HAP-1 (cell line): ENCODE measurements around the gene RSL1D1.
A peak's percentile ranks its signal among the peaks of the same experiment; 100 is the strongest.

Source experiments
- DNase-seq, 2 experiments: peaks; one replicate each; pipeline ENCODE4 v3.0.0-alpha.2; 2016 to 2020; ENCODE audit warnings: low spot score in 2 of 2
- H3K27me3 ChIP-seq: fragments of 250-450 bp; sonication (Bioruptor Pico); 2 replicates; pipeline ENCODE4 v1.5.1; 2020; ENCODE audit warnings: low read depth, mild to moderate bottlenecking, moderate library complexity
- H3K36me3 ChIP-seq: fragments of 250-450 bp; sonication (Bioruptor Pico); replicated peaks from 2 replicates; pipeline ENCODE4 v1.5.1; 2020; ENCODE audit warnings: mild to moderate bottlenecking
- H3K4me1 ChIP-seq: fragments of 250-450 bp; sonication (Bioruptor Pico); 2 replicates; pipeline ENCODE4 v1.5.1; 2020; ENCODE audit warnings: mild to moderate bottlenecking
- H3K4me3 ChIP-seq: fragments of 250-450 bp; sonication (Bioruptor Pico); 2 replicates; pipeline ENCODE4 v1.5.1; 2020; ENCODE audit warnings: mild to moderate bottlenecking, moderate library complexity
- H3K9me3 ChIP-seq: fragments of 250-450 bp; sonication (Bioruptor Pico); 2 replicates; pipeline ENCODE4 v1.5.1; 2020; ENCODE audit warnings: mild to moderate bottlenecking, moderate library complexity
- in situ Hi-C: fragments of 300-500 bp; cut with MboI; formaldehyde crosslinking; loops from 3 replicates; pipeline ENCODE4 v1.14.3; 2020; ENCODE audit warnings: low sequenced_read_pairs, inconsistent platforms, mixed read lengths

RSL1D1 gene

DNA sequence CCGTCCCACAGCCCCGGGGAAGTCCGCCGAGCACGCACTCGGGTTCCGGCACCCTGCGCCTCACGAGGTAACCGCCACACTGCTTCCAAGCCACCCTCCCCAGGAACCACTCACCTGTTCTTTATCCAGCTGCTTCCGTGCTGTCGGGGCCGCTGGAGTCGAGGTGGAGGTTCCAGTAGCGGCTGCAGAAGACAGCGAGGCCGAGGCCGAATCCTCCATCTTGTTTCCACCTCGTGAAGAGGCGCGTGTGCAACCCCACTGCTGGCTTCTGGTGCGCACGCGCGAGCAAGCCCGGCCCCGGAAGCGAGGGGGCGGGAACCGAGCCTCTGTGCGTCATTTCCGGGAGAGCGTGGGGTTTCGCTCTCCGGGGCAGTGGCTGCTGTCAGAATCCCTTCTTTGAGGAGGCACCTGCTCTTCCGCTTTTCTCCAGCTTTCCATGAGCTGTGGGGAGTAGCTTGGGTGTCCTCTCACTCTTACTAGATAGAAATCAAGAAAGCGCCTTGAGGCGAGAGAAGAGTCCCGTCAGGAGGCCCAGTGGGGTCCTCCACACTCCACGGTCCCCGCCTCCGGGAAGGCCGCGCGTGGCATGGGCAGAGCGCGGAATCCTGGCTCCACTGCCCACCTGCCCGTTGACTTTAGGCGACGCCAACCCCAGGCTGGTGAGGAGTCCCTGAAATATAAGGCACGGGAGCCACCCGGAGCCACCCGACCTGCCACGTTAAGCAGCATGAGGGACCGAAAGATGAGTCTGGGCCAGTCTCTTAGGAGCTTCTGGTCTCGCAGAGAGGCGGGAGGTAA is at the start of gene RSL1D1:
Gene RSL1D1, minus strand, starts transcription at position 249 of the 798 bp plus-strand sequence. Its CDS starts 30 bp downstream, at position 219.
- peak; percentile 90 to 91 for DNase-seq
- Histone ChIP-seq H3K4me3 (peak within 1 kb of the TSS; percentile 99), H3K4me1 (peaks cover 7% of the 10 kb centered on the region; the same call in 1 of the 2 replicates), H3K36me3 (peaks cover 47% of the 10 kb centered on the region), H3K9me3 (no peaks in the 10 kb centered on the region), H3K27me3 (no peaks in the 10 kb centered on the region)
- in situ Hi-C loops = no loop called here

DNA sequence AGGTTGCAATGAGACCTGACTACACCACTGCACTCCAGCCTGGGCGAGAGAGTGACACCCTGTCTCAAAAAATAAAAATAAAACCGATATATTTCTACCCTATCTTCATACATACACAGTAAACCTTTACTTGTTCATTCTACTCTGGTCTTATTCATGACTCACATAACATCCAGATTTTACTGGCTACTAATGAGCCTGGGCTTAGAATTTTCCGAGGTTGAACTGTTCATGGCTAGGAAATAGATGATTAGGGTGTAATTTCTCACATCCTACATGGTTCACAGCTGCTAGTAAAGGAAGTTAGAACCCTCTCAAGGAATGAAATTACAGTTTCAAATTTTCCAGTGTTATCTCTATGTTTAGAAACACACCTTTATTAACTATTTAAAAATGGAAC is 49.7 kb upstream of the RSL1D1 start:
- in situ Hi-C loops = no loop called here
- Histone ChIP-seq H3K36me3 (peaks cover 34% of the 10 kb centered on the region), H3K4me3 (no peak overlapping the region), H3K9me3 (no peaks in the 10 kb centered on the region), H3K27me3 (no peaks in the 10 kb centered on the region), H3K4me1 (no peaks in the 10 kb centered on the region; the same call in 1 of the 2 replicates)
- no peak for DNase-seq

DNA sequence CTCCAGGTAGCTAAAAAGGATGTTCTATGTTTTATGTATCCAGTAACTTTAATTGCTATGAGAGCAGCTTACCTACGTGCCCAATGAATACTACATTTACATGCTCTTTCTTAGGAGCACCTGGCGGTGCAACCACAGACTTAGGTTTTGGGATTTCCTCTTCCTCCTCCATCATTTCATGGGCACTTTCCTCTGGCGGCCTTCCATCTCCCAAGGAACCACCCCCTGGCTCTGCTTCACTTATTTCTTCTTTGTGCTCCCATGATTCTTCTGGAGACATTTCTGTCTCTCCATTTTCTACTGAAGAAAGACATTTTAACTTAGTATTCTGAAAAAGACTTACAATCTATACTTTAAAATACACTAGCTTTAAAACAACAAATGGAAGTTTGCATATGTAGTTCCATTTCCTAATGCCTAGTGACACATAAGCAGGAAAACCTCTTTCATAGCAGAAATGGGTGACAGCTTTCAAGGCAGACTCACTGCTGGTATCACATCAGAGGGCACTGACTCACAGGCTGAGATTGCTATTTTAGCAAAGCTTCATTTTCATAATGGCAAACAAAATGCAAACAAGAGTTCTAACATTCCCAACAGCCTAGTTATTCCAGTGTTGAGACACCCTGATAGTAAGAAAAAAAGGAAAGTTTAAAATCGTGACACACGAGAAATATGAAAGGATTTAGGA is 45.3 kb upstream of the RSL1D1 start:
- DNase-seq = no peak
- Histone ChIP-seq H3K36me3 (peaks cover 41% of the 10 kb centered on the region), H3K4me3 (no peak overlapping the region), H3K27me3 (no peaks in the 10 kb centered on the region), H3K4me1 (no peaks in the 10 kb centered on the region; the same call in 1 of the 2 replicates), H3K9me3 (no peaks in the 10 kb centered on the region)
- in situ Hi-C loops = no loop called here

DNA sequence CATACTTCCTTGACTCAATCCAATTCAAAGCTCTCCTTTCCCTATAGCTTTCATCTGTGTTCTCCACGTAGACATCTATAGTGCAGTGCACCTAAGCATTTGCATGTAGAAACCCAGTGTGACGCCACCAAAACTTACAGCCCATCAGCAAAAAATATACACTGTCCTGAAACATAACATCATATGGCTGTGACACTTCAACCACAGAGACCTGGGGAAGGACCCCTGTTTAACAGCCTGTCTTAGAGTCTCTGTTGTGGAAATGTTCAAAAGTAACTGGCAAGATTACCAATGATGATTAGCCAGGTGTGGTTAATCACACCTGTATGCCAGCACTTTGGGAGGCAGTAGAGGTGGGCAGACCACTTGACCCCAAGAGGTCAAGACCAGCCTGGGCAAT is 42.2 kb upstream of the RSL1D1 start:
- Histone ChIP-seq H3K4me3 (no peak overlapping the region), H3K36me3 (peaks cover 60% of the 10 kb centered on the region), H3K27me3 (no peaks in the 10 kb centered on the region), H3K9me3 (no peaks in the 10 kb centered on the region), H3K4me1 (no peaks in the 10 kb centered on the region)
- in situ Hi-C loops = no loop called here
- DNase-seq = no peak

DNA sequence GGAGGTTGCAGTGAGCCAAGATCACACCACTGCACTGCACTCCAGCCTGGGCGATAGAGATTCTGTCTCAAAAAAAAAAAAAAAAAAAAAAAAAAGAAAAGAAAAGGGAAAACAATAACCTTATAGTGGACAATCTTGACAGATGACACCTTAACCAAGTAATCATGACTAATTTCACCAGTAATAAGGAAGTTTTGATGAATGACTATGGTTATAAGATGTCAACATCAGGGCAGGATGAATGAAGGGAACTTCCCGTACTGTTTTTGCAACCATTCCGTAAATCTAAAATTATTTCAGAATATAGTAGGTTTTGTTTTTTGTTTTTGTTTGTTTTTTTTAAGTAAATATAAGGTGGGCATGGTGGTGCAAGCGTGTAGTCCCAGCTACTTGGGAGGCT is 41.4 kb upstream of the RSL1D1 start:
- in situ Hi-C loops = no loop called here
- H3K4me1 ChIP-seq = no peaks in the 10 kb centered on the region; the same call in 1 of the 2 replicates
- no peaks in the 10 kb centered on the region for H3K9me3 ChIP-seq
- no peaks in the 10 kb centered on the region for H3K27me3 ChIP-seq
- H3K36me3 ChIP-seq = peaks cover 63% of the 10 kb centered on the region
- DNase-seq = no peak
- no peak overlapping the region for H3K4me3 ChIP-seq

DNA sequence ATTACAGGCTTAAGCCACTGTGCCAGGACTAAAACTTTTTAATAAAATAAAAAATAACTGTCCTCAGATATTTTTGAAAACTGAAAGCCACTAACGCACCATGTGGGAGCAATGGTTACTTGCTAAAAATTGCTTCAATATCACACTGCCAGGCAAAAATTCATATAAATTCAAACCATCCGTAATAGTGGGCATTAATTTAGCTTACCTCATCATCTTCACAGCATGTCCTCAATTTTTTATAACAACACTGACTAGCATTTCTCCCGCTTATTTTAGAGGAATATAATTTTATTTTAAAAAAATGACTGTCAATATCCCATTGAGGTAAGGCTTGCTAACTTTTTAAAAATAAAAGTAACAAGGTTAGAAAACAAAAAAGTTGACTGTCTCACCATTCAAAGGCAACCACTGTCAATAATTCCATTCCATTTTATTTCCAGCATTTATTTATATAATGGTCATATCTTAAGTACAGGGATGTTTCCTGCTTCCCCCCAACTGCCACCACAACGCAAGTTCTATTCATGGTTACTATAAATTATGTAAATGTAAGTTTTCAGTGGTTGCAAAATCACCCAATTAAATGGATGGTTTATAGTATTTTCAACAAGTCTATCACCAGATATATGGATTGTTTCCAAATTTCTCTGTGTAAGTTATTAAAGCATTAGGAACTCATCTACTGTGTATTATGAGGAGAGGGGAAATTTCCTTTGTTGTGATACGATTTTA is 39.1 kb upstream of the RSL1D1 start:
- DNase-seq = no peak
- Histone ChIP-seq H3K9me3 (no peaks in the 10 kb centered on the region), H3K27me3 (no peaks in the 10 kb centered on the region), H3K4me3 (no peak overlapping the region), H3K36me3 (peaks cover 63% of the 10 kb centered on the region), H3K4me1 (peaks cover 15% of the 10 kb centered on the region)
- in situ Hi-C loops = no loop called here

DNA sequence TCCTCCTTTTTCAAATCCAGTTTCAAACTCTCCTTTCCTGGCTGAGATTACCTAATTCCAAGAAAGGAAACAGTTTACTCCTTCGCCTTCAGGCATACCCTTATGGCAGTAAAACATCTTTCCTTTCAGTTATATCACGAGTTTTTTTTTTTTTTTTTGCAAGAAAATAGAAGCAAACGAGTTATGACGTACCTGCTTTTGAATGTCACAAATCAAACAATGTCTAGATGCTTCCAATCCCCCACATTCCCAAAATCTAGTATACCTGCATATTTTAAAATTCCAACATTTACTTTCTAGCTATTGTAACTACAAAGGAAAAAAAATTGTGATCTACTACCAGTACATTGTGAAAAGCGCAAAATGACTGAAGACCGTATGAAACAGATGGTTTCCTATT is 35.5 kb upstream of the RSL1D1 start:
- Histone ChIP-seq H3K4me1 (peaks cover 15% of the 10 kb centered on the region), H3K27me3 (no peaks in the 10 kb centered on the region), H3K36me3 (peaks cover 75% of the 10 kb centered on the region), H3K4me3 (no peak overlapping the region), H3K9me3 (no peaks in the 10 kb centered on the region)
- no peak for DNase-seq
- in situ Hi-C loops = no loop called here

GRCh38 chr16:11884035-11884434 is 32.7 kb upstream of the RSL1D1 start:
- Histone ChIP-seq H3K36me3 (peaks cover 84% of the 10 kb centered on the region), H3K9me3 (no peaks in the 10 kb centered on the region), H3K4me1 (peaks cover 15% of the 10 kb centered on the region), H3K4me3 (no peak overlapping the region), H3K27me3 (no peaks in the 10 kb centered on the region)
- no peak for DNase-seq
- in situ Hi-C loops = no loop called here

DNA sequence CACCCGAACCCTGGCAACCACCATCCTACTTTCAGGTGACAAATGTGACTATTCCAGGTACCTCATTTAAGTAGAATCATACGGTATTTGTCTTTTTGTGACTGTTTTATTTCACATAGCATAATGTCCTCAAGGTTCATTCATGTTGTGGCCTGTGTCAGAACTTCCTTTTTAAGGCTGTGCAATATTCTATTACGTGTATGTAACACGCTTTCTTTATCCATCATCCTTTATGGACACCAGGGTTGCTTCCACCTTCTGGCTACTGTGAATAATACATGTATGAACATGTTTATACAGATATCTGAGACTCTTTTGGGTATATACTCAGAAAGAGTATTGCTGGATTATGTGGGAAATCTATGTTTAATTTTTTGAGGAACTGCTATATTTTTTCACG is 28.7 kb upstream of the RSL1D1 start:
- H3K36me3 ChIP-seq = peaks cover 89% of the 10 kb centered on the region

DNA sequence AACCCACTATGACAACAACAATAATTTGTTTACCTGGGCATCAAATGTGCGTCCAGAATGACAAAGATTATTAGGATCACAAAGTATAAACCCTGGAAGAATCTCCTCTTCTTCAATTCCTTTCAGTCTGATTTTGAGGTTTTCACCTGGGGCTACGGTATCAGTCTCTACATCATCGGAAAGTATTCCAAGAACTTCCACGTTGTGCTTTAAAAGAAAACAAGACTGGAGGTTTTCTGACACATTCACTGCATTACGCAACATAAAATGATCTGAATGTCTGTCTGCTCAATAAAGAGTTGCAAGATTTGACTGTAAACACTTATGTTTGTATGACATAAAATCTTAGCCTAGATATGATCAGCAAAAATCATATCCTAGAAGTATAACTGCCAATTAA is 26.0 kb upstream of the RSL1D1 start:
- Histone ChIP-seq H3K4me1 (peaks cover 9% of the 10 kb centered on the region), H3K9me3 (no peaks in the 10 kb centered on the region), H3K27me3 (no peaks in the 10 kb centered on the region), H3K4me3 (no peak overlapping the region), H3K36me3 (peaks cover 91% of the 10 kb centered on the region)
- DNase-seq = no peak
- in situ Hi-C loops = no loop called here

More for the DNA sequence above, 28.7 kb upstream of the RSL1D1 start:
- in situ Hi-C loops = no loop called here
- no peaks in the 10 kb centered on the region for H3K9me3 ChIP-seq
- no peaks in the 10 kb centered on the region for H3K27me3 ChIP-seq
- no peaks in the 10 kb centered on the region for H3K4me1 ChIP-seq
- no peak overlapping the region for H3K4me3 ChIP-seq
- no peak for DNase-seq

GRCh38 chr16:11876306-11876705 is 25.0 kb upstream of the RSL1D1 start:
- no peaks in the 10 kb centered on the region for H3K9me3 ChIP-seq
- DNase-seq = no peak
- H3K27me3 ChIP-seq = no peaks in the 10 kb centered on the region
- in situ Hi-C loops = no loop called here
- no peak overlapping the region for H3K4me3 ChIP-seq
- H3K4me1 ChIP-seq = peaks cover 20% of the 10 kb centered on the region
- H3K36me3 ChIP-seq = peaks cover 81% of the 10 kb centered on the region

GRCh38 chr16:11875721-11876120 is 24.4 kb upstream of the RSL1D1 start:
- DNase-seq = no peak
- Histone ChIP-seq H3K9me3 (no peaks in the 10 kb centered on the region), H3K4me1 (peaks cover 23% of the 10 kb centered on the region), H3K27me3 (no peaks in the 10 kb centered on the region), H3K4me3 (no peak overlapping the region), H3K36me3 (peaks cover 75% of the 10 kb centered on the region)
- in situ Hi-C loops = no loop called here

- H3K4me1 ChIP-seq = peaks cover 33% of the 10 kb centered on the region
- DNase-seq = peak; percentile 77 to 82
- peaks cover 54% of the 10 kb centered on the region for H3K36me3 ChIP-seq
- H3K27me3 ChIP-seq = no peaks in the 10 kb centered on the region
- H3K9me3 ChIP-seq = no peaks in the 10 kb centered on the region
- in situ Hi-C loops = no loop called here
- H3K4me3 ChIP-seq = no peak overlapping the region
These were observed 19.9 kb upstream of the RSL1D1 start for GRCh38 chr16:11871193-11871592.

DNA sequence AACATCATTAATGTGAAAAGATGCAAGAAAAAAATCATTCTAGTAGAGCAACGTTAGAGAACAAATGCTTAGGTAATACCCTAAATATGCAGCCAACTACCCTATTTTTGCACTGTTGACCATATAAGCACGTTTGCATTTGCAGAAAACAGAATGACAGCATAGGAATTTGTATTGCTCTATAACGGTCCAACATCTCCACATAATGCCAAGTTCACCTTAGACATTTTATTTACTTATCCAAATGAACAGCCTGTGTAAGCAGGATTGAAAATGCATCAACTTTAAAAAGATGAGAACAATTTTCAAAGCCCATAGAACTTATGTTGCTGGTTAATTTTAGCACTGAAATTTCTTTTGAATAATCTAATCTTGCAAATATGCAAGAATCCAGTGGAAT is 19.1 kb upstream of the RSL1D1 start:
- H3K4me3 ChIP-seq = no peak overlapping the region
- no peaks in the 10 kb centered on the region for H3K9me3 ChIP-seq
- no peaks in the 10 kb centered on the region for H3K27me3 ChIP-seq
- DNase-seq = no peak
- peaks cover 46% of the 10 kb centered on the region for H3K36me3 ChIP-seq
- in situ Hi-C loops = no loop called here
- H3K4me1 ChIP-seq = peaks cover 33% of the 10 kb centered on the region
